Neuronal stem cell (in vitro differentiated cells): ENCODE measurements around the gene RCAN1.

Source experiments
- DNase-seq: peaks from one replicate; pipeline ENCODE4 v3.0.0-alpha.2; 2013; ENCODE audit warnings: low spot score
- H2AFZ ChIP-seq: one replicate; pipeline ENCODE4 v1.6.1; 2013; ENCODE audit warnings: mild to moderate bottlenecking, low read length, inconsistent platforms
- H2AK5ac ChIP-seq: 2 replicates; pipeline ENCODE4 v1.6.1; 2013; ENCODE audit warnings: low read depth, mild to moderate bottlenecking, inconsistent platforms, low read length, moderate library complexity, mixed read lengths
- H2BK120ac ChIP-seq: 2 replicates; pipeline ENCODE4 v1.6.1; 2013; ENCODE audit warnings: low read depth, mild to moderate bottlenecking, inconsistent platforms, low read length, moderate library complexity, mixed read lengths
- H2BK12ac ChIP-seq: one replicate; pipeline ENCODE4 v1.6.1; 2013; ENCODE audit warnings: low read length, inconsistent platforms
- H2BK15ac ChIP-seq: 2 replicates; pipeline ENCODE4 v1.6.1; 2013; ENCODE audit warnings: mild to moderate bottlenecking, low read length, inconsistent platforms, mixed read lengths
- H2BK5ac ChIP-seq: one replicate; pipeline ENCODE4 v1.6.1; 2013; ENCODE audit warnings: inconsistent platforms, mild to moderate bottlenecking, low read length, moderate library complexity
- H3K14ac ChIP-seq: one replicate; pipeline ENCODE4 v1.6.1; 2013; ENCODE audit warnings: low read length, inconsistent platforms
- H3K18ac ChIP-seq: 2 replicates; pipeline ENCODE4 v1.6.1; 2013; ENCODE audit warnings: low read length, inconsistent platforms
- H3K23ac ChIP-seq: 2 replicates; pipeline ENCODE4 v1.6.1; 2013; ENCODE audit warnings: low read depth, mild to moderate bottlenecking, mixed read lengths, low read length, inconsistent platforms; ENCODE audit not compliant: poor library complexity
- H3K27ac ChIP-seq: replicated peaks from 3 replicates; pipeline ENCODE4 v1.5.1; 2013; ENCODE audit warnings: low read length, inconsistent platforms
- H3K27me3 ChIP-seq, 3 experiments: 2 replicates each; pipeline ENCODE4 v1.6.1; 2013; ENCODE audit warnings: low read length in 3 of 3, mild to moderate bottlenecking in 2 of 3, inconsistent platforms in 1 of 3, low read depth in 1 of 3, mixed read lengths in 1 of 3, moderate library complexity in 1 of 3; ENCODE audit not compliant: control insufficient read depth in 3 of 3, insufficient read depth in 3 of 3
- H3K36me3 ChIP-seq, 2 donors: replicated peaks in 1 of 2; 2 replicates each; pipeline ENCODE4 v1.6.1; 2013; ENCODE audit warnings: low read length in 2 of 2; ENCODE audit not compliant: control insufficient read depth in 2 of 2, insufficient read depth in 2 of 2
- H3K4ac ChIP-seq: 2 replicates; pipeline ENCODE4 v1.6.1; 2013; ENCODE audit warnings: inconsistent platforms, mild to moderate bottlenecking, low read length, moderate library complexity
- H3K4me1 ChIP-seq, 2 donors: 1 replicate in 1 of 2; 2 replicates in 1 of 2; pipeline ENCODE4 v1.6.1; 2013; ENCODE audit warnings: low read length in 2 of 2, low read depth in 1 of 2; ENCODE audit not compliant: control insufficient read depth in 2 of 2, insufficient read depth in 1 of 2
- H3K4me2 ChIP-seq: one replicate; pipeline ENCODE4 v1.6.1; 2013; ENCODE audit warnings: mild to moderate bottlenecking, low read length, inconsistent platforms; ENCODE audit not compliant: insufficient read depth, poor library complexity, severe bottlenecking
- H3K4me3 ChIP-seq, 2 donors: 2 replicates each; pipeline ENCODE4 v1.5.1; 2013; ENCODE audit warnings: low read length in 2 of 2, mild to moderate bottlenecking in 2 of 2, inconsistent platforms in 1 of 2, moderate library complexity in 1 of 2
- H3K79me1 ChIP-seq: one replicate; pipeline ENCODE4 v1.6.1; 2013; ENCODE audit warnings: low read depth, mild to moderate bottlenecking, inconsistent platforms, low read length, moderate library complexity
- H3K9ac ChIP-seq: one replicate; pipeline ENCODE4 v1.6.1; 2013; ENCODE audit warnings: mild to moderate bottlenecking, low read depth, low read length, inconsistent platforms; ENCODE audit not compliant: poor library complexity
- H3K9me3 ChIP-seq, 2 donors: replicated peaks in 1 of 2; 2 replicates each; pipeline versions ENCODE3 to v1.6.1; 2013; ENCODE audit warnings: low read length in 2 of 2, mild to moderate bottlenecking in 2 of 2, inconsistent platforms in 1 of 2, low read depth in 1 of 2, mixed read lengths in 1 of 2, moderate library complexity in 1 of 2; ENCODE audit not compliant: control insufficient read depth in 2 of 2, insufficient read depth in 1 of 2
- H4K8ac ChIP-seq: one replicate; pipeline ENCODE4 v1.6.1; 2013; ENCODE audit warnings: low read depth, mild to moderate bottlenecking, inconsistent platforms, low read length, moderate library complexity
- H4K91ac ChIP-seq: one replicate; pipeline ENCODE4 v1.6.1; 2013; ENCODE audit warnings: low read length, low read depth, mild to moderate bottlenecking, inconsistent platforms; ENCODE audit not compliant: poor library complexity
- WGBS, 2 donors: extraction: QIAGEN DNeasy Blood & Tissue Kit; methylation state at CpG; one replicate each; pipeline ENCODE4 v1.1.7; 2013; ENCODE audit warnings: missing lambda C conversion rate in 2 of 2, mixed read lengths in 1 of 2; ENCODE audit not compliant: insufficient read length in 2 of 2, insufficient replicate concordance in 1 of 2; ENCODE audit errors: extremely low coverage in 2 of 2; 5-methylcytosine and 5-hydroxymethylcytosine counted together

The RCAN1 gene

DNA sequence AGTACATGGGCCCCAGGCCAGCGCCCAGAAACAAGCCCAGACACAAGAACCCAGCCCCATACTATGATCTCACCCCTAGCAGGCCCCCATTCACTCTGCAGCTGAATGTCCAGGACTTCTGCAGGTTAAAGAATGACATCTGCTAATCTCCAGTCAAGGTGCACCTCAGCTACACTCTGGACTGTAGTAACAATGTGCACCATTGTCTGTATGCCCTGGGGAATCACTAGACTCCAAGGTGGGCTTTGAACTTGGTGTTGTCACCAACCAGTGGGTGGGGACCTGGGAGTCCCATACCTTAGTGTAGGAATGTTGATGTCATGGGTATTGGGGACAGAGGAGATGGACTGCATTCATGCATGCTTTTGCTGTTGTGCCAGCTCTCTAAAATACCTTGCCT lies 113.2 kb downstream of the RCAN1 start:
- no peak overlapping the region for H2BK120ac ChIP-seq
- peaks cover 0 to 6% of the 10 kb centered on the region in 2 donors for H3K9me3 ChIP-seq
- no peak overlapping the region for H2BK5ac ChIP-seq
- H2AK5ac ChIP-seq, result no peak overlapping the region
- no peak overlapping the region for H3K18ac ChIP-seq
- no peak overlapping the region for H2BK12ac ChIP-seq
- H3K23ac ChIP-seq, result no peak overlapping the region
- peaks cover 0 to 3% (median 0%) of the 10 kb centered on the region in 3 experiments for H3K27me3 ChIP-seq
- no peak overlapping the region for H2AFZ ChIP-seq
- no peak for DNase-seq
- no peaks in the 10 kb centered on the region for H3K4me1 ChIP-seq
- no CpG with 5 or more reads among the region's 1 CpG for WGBS, 2 donors
- H3K14ac ChIP-seq, result no peak overlapping the region
- no peak overlapping the region for H3K9ac ChIP-seq
- H3K4me3 ChIP-seq, result no peak overlapping the region
- no peak overlapping the region for H3K4ac ChIP-seq
- H3K36me3 ChIP-seq, result no peaks in the 10 kb centered on the region
- no peak overlapping the region for H3K4me2 ChIP-seq
- no peaks in the 10 kb centered on the region for H3K79me1 ChIP-seq
- H4K8ac ChIP-seq, result no peak overlapping the region
- no peak overlapping the region for H4K91ac ChIP-seq
- H2BK15ac ChIP-seq, result no peak overlapping the region
- H3K27ac ChIP-seq, result no peak overlapping the region

DNA sequence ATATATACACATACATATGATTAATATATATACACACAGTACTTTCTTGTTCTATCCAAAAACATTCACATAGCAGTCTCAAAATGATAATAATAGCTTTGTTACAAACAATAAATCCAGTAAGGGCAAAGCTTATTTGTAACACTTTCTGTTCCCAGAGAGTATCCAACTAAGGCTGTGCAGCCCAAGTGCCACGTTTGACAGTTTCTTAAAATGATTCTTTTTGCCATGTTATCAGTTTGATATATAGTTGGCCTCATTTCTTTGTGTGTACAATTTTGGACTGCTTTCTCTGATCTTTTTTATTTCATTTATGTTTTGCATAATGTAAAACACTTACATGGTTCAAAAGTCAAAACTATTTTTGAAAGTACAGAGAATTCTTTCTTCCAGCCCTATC lies 114.7 kb downstream of the RCAN1 start:
- Histone ChIP-seq H3K14ac (no peak overlapping the region), H2AK5ac (no peak overlapping the region), H2BK12ac (no peak overlapping the region), H4K8ac (no peak overlapping the region), H3K27ac (no peak overlapping the region), H3K4me2 (no peak overlapping the region), H3K18ac (no peak overlapping the region), H2BK15ac (no peak overlapping the region), H3K4ac (no peak overlapping the region), H3K36me3 (no peaks in the 10 kb centered on the region), H2BK120ac (no peak overlapping the region), H2AFZ (no peak overlapping the region), H2BK5ac (no peak overlapping the region), H3K4me1 (no peaks in the 10 kb centered on the region), H3K27me3 (peaks cover 0 to 3% (median 0%) of the 10 kb centered on the region in 3 experiments), H3K9ac (no peak overlapping the region), H3K9me3 (peaks cover 0 to 4% of the 10 kb centered on the region in 2 donors), H3K4me3 (no peak overlapping the region), H4K91ac (no peak overlapping the region), H3K23ac (no peak overlapping the region), H3K79me1 (no peaks in the 10 kb centered on the region)
- no peak for DNase-seq
- whole genome bisulfite sequencing, 2 donors, result no CpG with 5 or more reads among the region's 1 CpG

DNA sequence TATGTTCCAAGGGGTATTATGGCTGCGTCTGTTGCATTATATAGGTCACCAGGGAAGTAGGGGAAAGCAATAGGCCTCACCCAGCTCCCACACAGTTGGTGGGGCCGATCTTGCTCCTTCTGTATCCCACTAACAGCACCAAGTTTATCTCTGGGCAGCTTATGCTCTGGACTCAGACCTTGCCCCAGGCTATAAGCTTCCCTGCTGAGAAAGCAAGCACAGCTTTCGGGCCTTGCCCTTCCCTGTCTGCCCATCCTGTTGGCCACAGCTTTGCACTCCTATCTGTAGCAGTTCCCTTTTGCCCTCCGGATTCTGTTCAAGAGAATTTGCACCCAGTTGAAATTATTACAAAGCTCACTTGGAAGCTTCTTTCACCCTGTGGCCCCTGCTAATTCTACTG lies 115.8 kb downstream of the RCAN1 start:
- Histone ChIP-seq H2BK5ac (no peak overlapping the region), H2BK12ac (no peak overlapping the region), H3K4me2 (no peak overlapping the region), H3K18ac (no peak overlapping the region), H3K23ac (no peak overlapping the region), H3K4ac (no peak overlapping the region), H2BK120ac (no peak overlapping the region), H3K79me1 (no peaks in the 10 kb centered on the region), H3K9ac (no peak overlapping the region), H3K4me1 (no peaks in the 10 kb centered on the region), H4K8ac (no peak overlapping the region), H3K9me3 (peaks cover 0 to 4% of the 10 kb centered on the region in 2 donors), H2AFZ (no peak overlapping the region), H3K27me3 (peaks cover 0 to 3% (median 0%) of the 10 kb centered on the region in 3 experiments), H3K27ac (no peak overlapping the region), H3K14ac (no peak overlapping the region), H2BK15ac (no peak overlapping the region), H3K4me3 (peak overlapping the region in 1 of 2 donors; percentile 7), H2AK5ac (no peak overlapping the region), H3K36me3 (no peaks in the 10 kb centered on the region), H4K91ac (no peak overlapping the region)
- WGBS, 2 donors, result no CpG with 5 or more reads among the region's 4 CpGs
- no peak for DNase-seq

DNA sequence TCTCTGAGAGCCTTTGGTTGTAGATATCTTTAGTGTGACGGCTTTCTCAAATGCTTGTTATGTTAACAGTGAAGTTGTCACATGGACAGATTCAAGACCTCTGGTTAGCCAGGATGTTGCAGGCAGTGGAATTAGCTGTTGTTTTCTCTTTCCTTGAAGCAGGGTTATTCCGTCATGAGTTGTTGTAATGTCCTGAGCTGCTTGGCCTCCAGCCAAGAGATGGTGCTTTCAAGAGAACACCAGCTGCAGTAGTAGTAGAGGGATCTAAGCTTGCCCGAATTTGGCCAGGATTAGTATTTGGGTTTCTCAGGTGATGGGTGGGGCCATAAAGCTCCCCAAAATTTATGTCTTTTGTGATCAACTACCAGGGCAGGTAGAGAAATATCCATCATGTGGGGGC lies 116.3 kb downstream of the RCAN1 start:
- Histone ChIP-seq H3K23ac (no peak overlapping the region), H2BK5ac (no peak overlapping the region), H3K4ac (no peak overlapping the region), H3K4me3 (no peak overlapping the region), H3K18ac (no peak overlapping the region), H3K4me2 (no peak overlapping the region), H3K79me1 (no peaks in the 10 kb centered on the region), H3K4me1 (no peaks in the 10 kb centered on the region), H3K9me3 (peaks cover 0 to 4% of the 10 kb centered on the region in 2 donors), H3K9ac (no peak overlapping the region), H3K27me3 (peaks cover 0 to 3% (median 0%) of the 10 kb centered on the region in 3 experiments), H2BK120ac (no peak overlapping the region), H2BK15ac (no peak overlapping the region), H2AK5ac (no peak overlapping the region), H3K14ac (no peak overlapping the region), H4K91ac (no peak overlapping the region), H4K8ac (no peak overlapping the region), H2BK12ac (no peak overlapping the region), H3K36me3 (no peaks in the 10 kb centered on the region), H2AFZ (no peak overlapping the region), H3K27ac (no peak overlapping the region)
- WGBS, 2 donors, result no CpG with 5 or more reads among the region's 3 CpGs
- DNase-seq, result no peak
